Measurements from ENCODE around the gene RXRB.
"Not testable (repeated sequence)": the region's sequence is repeated elsewhere in the genome, so short reads cannot be mapped to it uniquely, and the experiment has no call there.

RXRB gene

GRCh38 chr6:33241968-33242367 lies 41.5 kb upstream of the RXRB start:
- H3K4me3 ChIP-seq (replicated peaks; ENCODE audit: low read depth, low read length) = no peak overlapping the region
- DNase-seq (ENCODE audit: low read depth) = no peak
- TF ChIP-seq CTCF (IDR thresholded peaks at IDR 0.05; ENCODE audit: low read length, missing control alignments) = no peak

GRCh38 chr6:33237741-33238140 lies 37.3 kb upstream of the RXRB start:
- DNase-seq (ENCODE audit: low read depth) = no peak
- TF ChIP-seq CTCF (IDR thresholded peaks at IDR 0.05; ENCODE audit: low read length, missing control alignments) = no peak
- H3K4me3 ChIP-seq (replicated peaks; ENCODE audit: low read depth, low read length) = no peak overlapping the region

- no peak for DNase-seq (ENCODE audit: low read depth)
- H3K4me3 ChIP-seq (replicated peaks; ENCODE audit: low read depth, low read length) = no peak overlapping the region
- no peak for TF ChIP-seq CTCF (IDR thresholded peaks at IDR 0.05; ENCODE audit: low read length, missing control alignments)
These were observed 36.4 kb upstream of the RXRB start for GRCh38 chr6:33236852-33237251.

GRCh38 chr6:33236328-33236727 lies 35.9 kb upstream of the RXRB start:
- no peak overlapping the region for H3K4me3 ChIP-seq (replicated peaks; ENCODE audit: low read depth, low read length)
- no peak for TF ChIP-seq CTCF (IDR thresholded peaks at IDR 0.05; ENCODE audit: low read length, missing control alignments)
- no peak for DNase-seq (ENCODE audit: low read depth)

- TF ChIP-seq CTCF (IDR thresholded peaks at IDR 0.05; ENCODE audit: low read length, missing control alignments) = no peak
- no peak overlapping the region for H3K4me3 ChIP-seq (replicated peaks; ENCODE audit: low read depth, low read length)
- no peak for DNase-seq (ENCODE audit: low read depth)
These were observed 34.8 kb upstream of the RXRB start for GRCh38 chr6:33235221-33235634.

- H3K4me3 ChIP-seq (replicated peaks; ENCODE audit: low read depth, low read length); DNase-seq (ENCODE audit: low read depth): not testable (repeated sequence)
These were observed 26.1 kb upstream of the RXRB start for GRCh38 chr6:33226503-33227120.

- TF ChIP-seq CTCF (IDR thresholded peaks at IDR 0.05; ENCODE audit: low read length, missing control alignments) = no peak
- no peak overlapping the region for H3K4me3 ChIP-seq (replicated peaks; ENCODE audit: low read depth, low read length)
- no peak for DNase-seq (ENCODE audit: low read depth)
These were observed 17.2 kb upstream of the RXRB start for GRCh38 chr6:33217681-33218080.

All from fibroblast of pulmonary artery (primary cell).